Activated naive CD8-positive, alpha-beta T cell (primary cell): Measurements from ENCODE around the gene ZNF335.
"Not testable (repeated sequence)": the region's sequence is repeated elsewhere in the genome, so short reads cannot be mapped to it uniquely, and the experiment has no call there.

Experiments
- H3K27ac Mint-ChIP-seq: one replicate; pipeline ENCODE4 v1.8.0; 2021; ENCODE audit warnings: mixed read lengths
- H3K27me3 Mint-ChIP-seq: one replicate; pipeline ENCODE4 v1.8.0; 2021; ENCODE audit warnings: mixed read lengths
- H3K36me3 Mint-ChIP-seq: one replicate; pipeline ENCODE4 v1.8.0; 2021; ENCODE audit warnings: mixed read lengths
- H3K4me1 Mint-ChIP-seq: one replicate; pipeline ENCODE4 v1.8.0; 2021; ENCODE audit warnings: low read depth, mixed read lengths
- H3K4me3 Mint-ChIP-seq: one replicate; pipeline ENCODE4 v1.8.0; 2021; ENCODE audit warnings: mild to moderate bottlenecking, mixed read lengths
- H3K9me3 Mint-ChIP-seq: one replicate; pipeline ENCODE4 v1.8.0; 2021; ENCODE audit warnings: low read depth, mixed read lengths

ZNF335 gene

DNA sequence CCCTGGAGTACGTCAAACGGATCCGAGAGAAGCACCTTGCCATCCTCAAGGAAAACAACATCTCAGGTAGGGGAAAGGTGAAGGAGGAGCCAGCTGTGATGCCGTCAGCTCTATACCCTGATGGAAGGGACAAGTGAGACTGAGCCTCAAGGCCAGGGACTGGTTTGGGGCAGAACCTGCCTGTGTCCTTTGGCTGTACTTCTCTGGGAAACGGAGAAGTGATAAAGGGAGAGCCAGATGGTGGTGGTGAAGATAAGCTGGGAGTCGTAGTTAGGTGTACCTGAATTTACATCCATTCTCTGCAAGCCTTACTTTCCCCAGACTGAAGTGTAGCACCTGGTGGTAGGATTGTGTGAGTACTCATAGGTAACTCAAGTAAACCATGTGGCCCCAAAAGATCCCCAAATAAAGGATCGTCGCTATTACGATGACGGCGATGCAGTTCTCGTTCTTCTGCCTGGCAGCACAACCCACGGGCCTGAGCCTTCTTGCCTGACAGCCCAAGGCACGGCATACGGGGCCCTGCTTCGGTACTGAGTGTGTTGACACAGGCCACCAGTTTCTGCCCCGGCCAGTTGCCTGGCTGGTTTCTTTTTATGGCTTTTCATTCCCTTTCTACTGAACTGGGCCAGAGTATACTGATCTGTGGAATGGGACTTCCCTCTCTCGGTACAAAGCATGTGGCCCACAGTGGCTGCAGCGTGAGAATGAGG lies 26.9 kb downstream of the ZNF335 start:
- H3K4me1 Mint-ChIP-seq, result peaks cover 11% of the 10 kb centered on the region
- peaks cover 7% of the 10 kb centered on the region for H3K36me3 Mint-ChIP-seq
- H3K4me3 Mint-ChIP-seq, result no peak overlapping the region
- H3K27me3 Mint-ChIP-seq, result no peaks in the 10 kb centered on the region
- no peaks in the 10 kb centered on the region for H3K9me3 Mint-ChIP-seq
- peak overlapping the region; percentile 80 for H3K27ac Mint-ChIP-seq

- Mint-ChIP-seq H3K4me3 (peak overlapping the region; percentile 8), H3K27me3 (no peaks in the 10 kb centered on the region), H3K9me3 (no peaks in the 10 kb centered on the region), H3K27ac (peak overlapping the region; percentile 80), H3K4me1 (peaks cover 13% of the 10 kb centered on the region), H3K36me3 (peaks cover 9% of the 10 kb centered on the region)
These were observed 27.6 kb downstream of the ZNF335 start for GRCh38 chr20:45944151-45944964.

- Mint-ChIP-seq H3K27me3 (no peaks in the 10 kb centered on the region), H3K36me3 (peaks cover 9% of the 10 kb centered on the region), H3K4me1 (peaks cover 13% of the 10 kb centered on the region), H3K4me3 (no peak overlapping the region), H3K9me3 (no peaks in the 10 kb centered on the region), H3K27ac (peak overlapping the region; percentile 80)
These were observed 28.4 kb downstream of the ZNF335 start for GRCh38 chr20:45943613-45944012.

- Mint-ChIP-seq H3K9me3 (no peaks in the 10 kb centered on the region), H3K4me1 (peaks cover 35% of the 10 kb centered on the region), H3K4me3 (no peak overlapping the region), H3K27me3 (no peaks in the 10 kb centered on the region), H3K36me3 (peaks cover 11% of the 10 kb centered on the region), H3K27ac (no peak overlapping the region)
These were observed 31.5 kb downstream of the ZNF335 start for GRCh38 chr20:45940469-45940868.

DNA sequence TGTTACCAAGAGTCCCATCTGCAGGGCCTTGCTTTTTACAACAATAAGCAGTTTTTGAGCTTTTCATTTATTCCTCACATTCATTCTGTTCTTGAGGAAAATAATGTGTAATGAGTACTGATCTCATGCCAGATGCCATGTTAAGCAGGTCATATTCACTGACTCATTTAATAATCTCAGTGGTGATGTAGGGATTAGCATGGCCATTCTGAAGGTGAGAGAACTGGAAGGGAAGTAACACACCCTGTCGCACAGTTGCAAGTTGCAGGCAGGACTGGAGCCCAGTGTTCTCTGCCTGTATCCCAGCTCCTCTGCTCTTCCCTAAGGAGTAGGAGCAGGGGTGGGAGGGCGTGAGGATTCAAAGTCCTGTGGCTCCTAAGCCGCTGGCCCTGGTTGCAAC lies 31.9 kb downstream of the ZNF335 start:
- no peak overlapping the region for H3K4me3 Mint-ChIP-seq
- H3K27ac Mint-ChIP-seq, result no peak overlapping the region
- H3K9me3 Mint-ChIP-seq, result no peaks in the 10 kb centered on the region
- peaks cover 11% of the 10 kb centered on the region for H3K36me3 Mint-ChIP-seq
- H3K4me1 Mint-ChIP-seq, result peaks cover 35% of the 10 kb centered on the region
- H3K27me3 Mint-ChIP-seq, result no peaks in the 10 kb centered on the region

GRCh38 chr20:45938727-45939438 lies 33.1 kb downstream of the ZNF335 start:
- peaks cover 26% of the 10 kb centered on the region for H3K4me1 Mint-ChIP-seq
- peaks cover 5% of the 10 kb centered on the region for H3K36me3 Mint-ChIP-seq
- no peaks in the 10 kb centered on the region for H3K27me3 Mint-ChIP-seq
- H3K9me3 Mint-ChIP-seq, result no peaks in the 10 kb centered on the region
- no peak overlapping the region for H3K4me3 Mint-ChIP-seq
- H3K27ac Mint-ChIP-seq, result peak overlapping the region; percentile 55

GRCh38 chr20:45937765-45938164 lies 34.2 kb downstream of the ZNF335 start:
- peaks cover 31% of the 10 kb centered on the region for H3K4me1 Mint-ChIP-seq
- H3K9me3 Mint-ChIP-seq, result no peaks in the 10 kb centered on the region
- H3K27me3 Mint-ChIP-seq, result no peaks in the 10 kb centered on the region
- H3K27ac Mint-ChIP-seq, result peak overlapping the region; percentile 82
- H3K4me3 Mint-ChIP-seq, result peak overlapping the region; percentile 18
- H3K36me3 Mint-ChIP-seq, result peaks cover 5% of the 10 kb centered on the region

DNA sequence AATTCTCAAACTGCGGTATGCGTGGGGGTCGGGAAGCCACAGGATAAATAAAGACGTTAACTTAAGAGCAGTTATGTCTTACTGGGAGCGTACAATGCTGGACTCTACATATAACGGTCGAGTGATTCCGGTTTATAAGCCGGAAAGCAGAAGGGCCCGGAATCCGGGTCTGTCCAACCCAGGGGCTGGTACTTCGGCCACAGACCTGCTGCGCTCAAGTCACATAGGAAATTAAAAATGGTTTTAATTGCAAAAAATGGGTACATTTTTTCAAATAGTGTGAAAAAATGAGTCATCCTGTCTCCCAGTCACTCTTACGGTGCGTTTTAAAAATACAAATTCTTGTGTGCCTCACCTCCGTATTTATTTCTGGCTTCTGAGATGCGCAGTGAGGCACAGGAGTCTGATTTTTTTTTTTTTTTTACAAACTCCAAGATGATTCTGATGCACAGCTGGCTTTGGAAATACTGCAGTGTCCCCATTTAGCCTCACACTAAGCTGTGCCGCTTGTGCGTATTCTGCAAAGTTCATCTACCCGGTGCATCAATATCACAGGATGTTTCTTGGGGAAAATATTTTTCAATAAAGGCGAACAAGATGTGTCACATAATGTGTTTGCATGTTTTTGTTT lies 36.5 kb downstream of the ZNF335 start:
- Mint-ChIP-seq H3K36me3 (peaks cover 5% of the 10 kb centered on the region), H3K4me3 (peak overlapping the region; percentile 88), H3K27me3 (no peaks in the 10 kb centered on the region), H3K9me3 (no peaks in the 10 kb centered on the region), H3K4me1 (peaks cover 31% of the 10 kb centered on the region), H3K27ac (peak overlapping the region; percentile 92)

DNA sequence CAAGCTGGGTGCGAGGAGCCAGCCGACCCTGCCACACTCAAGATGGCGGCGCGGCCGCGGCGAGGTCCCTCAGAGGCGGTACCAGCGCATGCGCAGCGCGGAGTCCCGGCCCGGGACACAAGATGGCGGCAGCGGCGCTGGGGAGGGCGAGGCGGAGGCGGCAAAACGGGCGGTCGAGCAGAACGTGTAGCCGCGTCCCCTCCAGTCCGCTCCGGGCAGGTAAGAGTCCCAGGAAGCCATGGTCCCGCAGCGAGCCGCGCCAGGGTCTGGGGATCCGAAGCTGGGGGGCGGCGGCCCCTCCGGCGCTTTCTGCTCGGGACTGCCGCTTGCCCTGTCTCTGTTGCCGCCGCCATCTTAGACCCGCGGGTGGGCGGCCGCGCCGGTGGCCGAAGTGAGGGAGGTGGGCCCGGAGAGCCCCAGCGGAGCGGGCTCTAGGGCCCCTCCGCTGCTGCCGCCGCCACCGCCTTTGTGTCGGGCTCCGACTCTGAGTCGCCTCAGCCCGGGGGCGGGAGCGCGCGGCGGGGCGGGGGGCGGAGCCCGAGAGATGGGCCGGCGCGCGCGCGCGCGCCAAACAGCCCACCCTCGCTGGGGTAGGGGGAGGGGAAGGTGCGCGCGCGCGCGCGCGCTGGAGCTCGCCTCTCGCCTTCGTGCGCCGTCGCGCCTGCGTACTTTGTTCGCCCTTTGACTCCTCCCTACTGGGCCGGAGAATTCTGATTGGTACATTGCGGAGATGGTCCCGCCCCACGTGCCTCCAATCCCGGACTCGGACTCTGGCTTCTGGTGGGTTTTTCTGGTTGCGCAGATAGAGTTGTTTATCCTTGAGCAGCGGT lies 37.2 kb downstream of the ZNF335 start, which contains the start of gene PCIF1:
PCIF1 (plus strand) TSS at position 98 of the 830 bp plus-strand sequence. CDS start 4,317 bp downstream, outside the sequence.
- Mint-ChIP-seq H3K27me3 (no peaks in the 10 kb centered on the region), H3K4me3 (peak within 1 kb of the TSS; percentile 95), H3K4me1 (peaks cover 31% of the 10 kb centered on the region), H3K27ac (peak within 1 kb of the TSS; percentile 95), H3K36me3 (peaks cover 5% of the 10 kb centered on the region), H3K9me3 (no peaks in the 10 kb centered on the region)

DNA sequence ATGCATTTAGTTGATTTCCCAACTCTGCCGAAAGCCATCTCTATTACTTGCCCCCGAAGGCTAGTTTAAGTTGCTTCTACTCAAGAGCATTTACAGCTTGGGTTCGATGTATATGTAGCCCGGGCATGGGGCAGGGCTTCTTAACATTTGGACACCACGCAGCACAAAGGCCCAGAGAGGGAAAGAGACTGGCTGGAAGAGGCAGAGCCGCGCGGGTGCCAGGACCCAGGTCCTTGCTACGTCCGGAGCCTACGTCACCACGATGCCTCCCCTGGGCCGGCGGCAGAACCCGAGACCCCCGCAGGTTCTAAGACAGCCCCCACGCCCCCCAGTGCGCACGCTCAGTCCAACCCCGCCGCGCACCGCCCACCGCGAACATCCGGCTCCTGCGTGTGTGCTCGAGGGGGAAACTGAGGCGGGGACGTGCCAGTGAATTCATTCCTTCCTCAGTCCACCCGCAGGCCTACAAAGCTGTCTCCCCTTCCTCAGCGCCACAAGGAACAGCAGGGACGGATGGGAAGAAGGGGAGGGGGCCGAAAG lies 37.9 kb downstream of the ZNF335 start:
- Mint-ChIP-seq H3K4me3 (peak overlapping the region; percentile 95), H3K4me1 (peaks cover 29% of the 10 kb centered on the region), H3K36me3 (peaks cover 2% of the 10 kb centered on the region), H3K9me3 (no peaks in the 10 kb centered on the region), H3K27me3 (no peaks in the 10 kb centered on the region), H3K27ac (peak overlapping the region; percentile 95)

- no peaks in the 10 kb centered on the region for H3K27me3 Mint-ChIP-seq
- peak overlapping the region; percentile 95 for H3K27ac Mint-ChIP-seq
- peak overlapping the region; percentile 95 for H3K4me3 Mint-ChIP-seq
- no peaks in the 10 kb centered on the region for H3K9me3 Mint-ChIP-seq
- peaks cover 2% of the 10 kb centered on the region for H3K36me3 Mint-ChIP-seq
- H3K4me1 Mint-ChIP-seq, result peaks cover 27% of the 10 kb centered on the region
These were observed 38.5 kb downstream of the ZNF335 start for GRCh38 chr20:45933266-45934045.

DNA sequence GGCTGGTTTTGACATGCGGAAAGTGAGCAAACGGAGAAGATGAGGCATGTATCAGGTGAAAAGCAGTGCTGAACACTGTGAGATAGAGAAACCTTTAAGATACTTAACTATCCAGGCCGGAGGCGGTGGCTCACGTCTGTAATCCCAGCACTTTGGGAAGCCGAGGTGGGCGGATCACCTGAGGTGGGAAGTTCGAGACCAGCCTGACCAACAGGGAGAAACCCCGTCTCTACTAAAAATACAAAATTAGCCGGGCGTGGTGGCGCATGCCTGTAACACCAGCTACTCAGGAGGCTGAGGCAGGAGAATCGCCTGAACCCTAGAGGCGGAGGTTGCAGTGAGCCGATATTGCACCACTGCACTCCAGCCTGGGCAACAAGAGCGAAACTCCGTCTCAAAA lies 40.3 kb downstream of the ZNF335 start:
- H3K4me3 Mint-ChIP-seq, H3K4me1 Mint-ChIP-seq, H3K36me3 Mint-ChIP-seq: not testable (repeated sequence)

More for the DNA sequence above, 40.3 kb downstream of the ZNF335 start:
- not testable (repeated sequence) for H3K9me3 Mint-ChIP-seq, H3K27me3 Mint-ChIP-seq, H3K27ac Mint-ChIP-seq
